GM21367 (cell line): ENCODE results near the gene KITLG.
"Not testable (repeated sequence)": the region's sequence is repeated elsewhere in the genome, so short reads cannot be mapped to it uniquely, and the experiment has no call there.

ENCODE experiments used
- ATAC-seq: cut with Tn5 transposase; IDR thresholded peaks from one replicate; pipeline ENCODE4 v1.9.1; 2021; ENCODE audit not compliant: unreplicated experiment

KITLG gene

DNA sequence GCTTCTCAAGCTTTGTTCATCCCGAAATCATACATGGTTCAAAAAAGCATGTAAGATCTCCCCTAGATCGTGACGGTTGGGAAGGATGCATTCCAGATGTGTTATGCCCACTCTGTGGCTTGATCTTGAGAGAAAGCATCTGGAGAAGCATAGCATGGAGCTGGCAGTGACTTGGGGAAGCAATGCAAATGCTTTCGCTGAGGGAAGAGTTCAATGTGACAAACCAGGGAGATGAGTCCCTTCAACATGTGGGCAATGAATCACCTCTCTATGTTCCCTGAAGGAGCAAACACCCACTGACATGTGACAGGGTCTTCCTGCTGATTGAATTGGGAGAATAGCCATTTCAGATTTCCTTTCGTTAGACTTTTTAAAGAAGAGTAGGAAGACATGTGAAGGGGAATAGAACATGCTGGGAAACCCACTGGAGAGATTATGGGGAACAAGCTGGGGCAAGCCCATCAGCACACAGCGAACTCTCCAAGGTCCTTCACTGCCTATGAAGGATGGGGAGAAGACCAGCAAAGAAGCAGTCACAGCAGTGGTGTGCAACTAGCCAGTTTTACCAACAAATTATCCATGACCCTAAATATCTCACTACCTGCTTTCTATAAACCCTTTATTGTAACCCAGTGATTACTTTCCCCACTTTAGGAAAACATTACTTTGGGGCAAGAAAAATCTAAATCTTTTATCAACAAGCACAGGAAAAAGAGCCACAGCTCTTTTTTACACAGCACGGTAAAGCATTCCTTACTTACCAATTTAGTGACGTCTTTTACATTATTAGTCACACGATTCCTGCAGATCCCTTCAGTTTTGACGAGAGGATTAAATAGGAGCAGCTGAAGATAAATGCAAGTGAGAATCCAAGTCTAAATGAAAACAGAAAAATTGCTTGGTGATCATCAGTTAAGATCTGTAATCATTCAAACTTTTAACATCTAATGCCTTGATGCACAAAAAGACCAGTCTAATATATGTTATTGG, 35.0 kb downstream of the KITLG start:
- no peak for ATAC-seq

DNA sequence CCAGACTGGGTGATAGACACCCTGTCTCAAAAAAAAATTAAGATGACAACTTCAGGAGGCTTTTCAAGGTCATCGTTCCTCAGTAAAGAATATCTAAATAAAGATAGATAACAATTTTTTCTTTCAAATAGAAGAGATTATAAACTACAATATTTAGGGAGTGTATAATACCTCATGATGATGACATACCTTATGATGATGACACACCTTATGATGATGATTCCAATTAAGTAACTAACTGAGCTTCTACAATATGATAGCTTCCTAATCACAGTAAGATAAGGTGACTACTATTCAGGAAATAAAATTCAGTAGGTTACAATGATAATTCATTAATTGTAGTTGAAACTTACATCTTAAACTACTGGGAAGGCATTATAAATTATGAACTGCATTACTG, 40.4 kb downstream of the KITLG start:
- no peak for ATAC-seq

DNA sequence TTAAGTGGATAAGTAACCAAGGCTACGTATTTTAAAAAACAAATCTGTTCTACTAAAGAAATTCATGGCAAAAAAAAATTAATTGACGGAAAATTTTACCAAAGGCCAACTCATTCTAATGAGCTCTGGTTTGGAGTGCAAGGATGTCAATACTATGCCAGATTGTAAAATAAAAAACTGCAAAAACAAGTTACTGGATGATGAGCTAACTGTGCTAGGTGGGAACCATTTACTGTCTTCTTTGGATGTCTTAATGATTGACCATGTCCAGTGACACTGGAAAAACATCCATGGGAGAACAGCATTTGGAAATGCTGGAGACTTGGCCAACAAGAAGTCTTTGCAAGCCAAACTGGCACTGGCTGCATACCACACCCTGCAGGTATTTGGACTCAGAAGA, 41.6 kb downstream of the KITLG start:
- no peak for ATAC-seq

DNA sequence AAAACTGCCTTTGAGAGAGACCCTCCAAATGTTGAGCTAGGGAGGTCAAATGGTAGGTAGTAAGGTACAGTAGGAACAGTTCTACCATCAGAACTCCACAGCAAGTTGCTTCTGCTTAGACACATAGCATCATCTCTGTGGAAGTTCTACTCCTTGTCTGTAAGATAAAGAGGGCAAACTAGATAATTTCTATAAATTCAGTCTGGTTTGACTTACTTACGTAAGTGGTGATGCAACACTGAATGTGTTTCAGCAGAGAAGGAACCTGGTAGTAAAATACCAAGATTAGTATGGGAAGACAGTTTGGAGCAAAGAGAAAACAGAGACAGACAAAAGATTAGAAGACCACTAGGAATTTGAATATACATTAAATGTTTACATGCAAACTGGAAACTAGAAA, 42.0 kb downstream of the KITLG start:
- ATAC-seq = no peak

DNA sequence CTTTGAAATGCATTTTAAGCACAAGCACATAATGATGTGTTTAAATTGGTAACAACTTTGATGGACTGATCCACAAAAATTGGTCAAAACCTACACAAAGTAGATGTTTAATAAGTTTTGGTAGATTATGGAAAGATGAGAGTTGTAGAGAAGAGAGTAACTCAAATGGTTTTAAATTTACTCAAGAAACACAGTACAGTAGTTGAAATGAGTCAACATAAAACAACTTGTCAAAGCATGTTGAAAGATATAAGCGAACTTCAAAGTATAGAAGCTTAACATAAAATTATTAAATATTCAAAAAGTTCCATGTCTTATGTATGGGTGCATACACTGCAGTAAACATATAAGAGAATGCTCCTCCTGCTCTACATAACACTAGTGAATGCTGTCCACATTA, 49.4 kb downstream of the KITLG start:
- ATAC-seq = no peak

DNA sequence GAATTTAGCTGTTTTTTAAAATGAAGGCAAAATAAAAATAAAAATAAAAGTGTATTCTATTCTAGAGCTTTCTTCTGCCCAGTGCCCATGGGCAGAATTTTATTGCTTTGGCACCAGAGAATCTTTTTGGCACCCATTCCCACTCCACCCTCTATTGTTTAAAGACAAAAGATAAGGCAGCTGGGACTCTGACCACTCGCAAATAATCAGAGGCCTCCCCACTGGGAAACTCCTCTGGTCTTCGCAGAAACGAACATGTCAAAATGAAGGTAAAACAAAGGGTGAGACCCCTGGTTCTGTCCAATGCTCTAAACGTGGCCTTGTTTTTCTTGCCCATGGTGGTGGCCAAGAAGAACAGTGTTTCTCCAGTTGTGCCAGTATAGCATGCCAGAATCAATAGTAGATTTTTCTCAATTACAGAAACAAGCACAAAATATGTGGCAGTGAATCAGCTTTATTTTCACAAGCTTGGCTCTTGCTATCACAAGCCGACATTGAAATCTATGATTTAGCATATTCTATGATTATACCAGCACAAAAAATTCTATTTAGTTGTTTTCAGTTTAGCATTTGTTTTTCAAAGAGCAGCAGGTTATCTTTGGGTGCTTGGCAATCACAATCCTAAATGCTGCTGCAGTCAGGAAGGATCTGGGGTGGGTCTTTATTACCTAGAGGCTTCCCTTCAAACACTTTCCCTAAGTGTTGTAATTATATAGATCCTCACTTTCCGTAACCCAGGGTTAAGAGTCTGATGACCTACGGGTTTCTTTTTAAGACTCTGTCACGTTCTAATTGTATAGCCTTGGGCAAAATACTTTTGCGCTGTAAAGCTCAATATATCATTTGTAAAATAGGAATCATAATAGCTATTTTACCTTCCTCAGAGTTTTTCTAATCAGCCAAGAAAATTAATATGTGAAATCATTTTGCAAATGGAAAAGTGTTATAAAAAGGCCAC, 50.5 kb downstream of the KITLG start:
- ATAC-seq = no peak

DNA sequence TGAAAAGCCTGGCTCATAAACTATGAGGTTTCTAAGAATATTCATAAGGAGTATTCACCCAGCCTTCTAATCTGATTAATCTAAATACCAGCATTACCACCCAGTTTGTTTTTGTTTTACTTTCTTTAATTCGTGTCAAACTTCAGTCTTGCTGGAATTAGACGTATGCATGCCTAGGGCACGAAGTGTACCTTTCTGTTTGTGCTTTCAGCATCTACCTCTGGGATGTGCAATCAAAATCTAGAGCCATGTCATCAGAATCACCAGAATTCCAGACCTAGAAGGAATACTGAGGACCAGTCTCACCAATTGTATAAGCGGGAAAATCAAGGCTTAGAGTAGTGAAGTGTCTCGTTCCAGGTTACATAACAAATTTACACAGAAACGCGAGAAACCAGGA, 57.3 kb downstream of the KITLG start:
- no peak for ATAC-seq

DNA sequence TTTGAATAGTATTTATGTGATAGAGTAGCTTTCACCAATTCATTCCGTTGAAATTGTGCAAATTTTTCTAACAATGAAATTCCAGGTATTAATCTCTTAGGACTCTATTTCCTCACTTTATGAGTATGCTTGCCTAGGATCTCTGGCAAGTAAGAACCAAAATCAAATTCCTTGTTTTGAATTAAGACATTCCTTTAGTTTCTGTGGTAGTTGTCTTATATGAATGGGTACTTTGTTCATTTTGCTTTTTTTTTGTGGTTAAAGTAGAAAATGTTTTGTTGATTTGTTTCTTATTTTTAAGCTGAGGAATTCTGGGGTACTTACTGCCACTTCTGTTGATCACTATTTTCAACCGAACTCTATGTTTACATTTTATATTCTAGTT, 59.8 kb downstream of the KITLG start:
- ATAC-seq = no peak

DNA sequence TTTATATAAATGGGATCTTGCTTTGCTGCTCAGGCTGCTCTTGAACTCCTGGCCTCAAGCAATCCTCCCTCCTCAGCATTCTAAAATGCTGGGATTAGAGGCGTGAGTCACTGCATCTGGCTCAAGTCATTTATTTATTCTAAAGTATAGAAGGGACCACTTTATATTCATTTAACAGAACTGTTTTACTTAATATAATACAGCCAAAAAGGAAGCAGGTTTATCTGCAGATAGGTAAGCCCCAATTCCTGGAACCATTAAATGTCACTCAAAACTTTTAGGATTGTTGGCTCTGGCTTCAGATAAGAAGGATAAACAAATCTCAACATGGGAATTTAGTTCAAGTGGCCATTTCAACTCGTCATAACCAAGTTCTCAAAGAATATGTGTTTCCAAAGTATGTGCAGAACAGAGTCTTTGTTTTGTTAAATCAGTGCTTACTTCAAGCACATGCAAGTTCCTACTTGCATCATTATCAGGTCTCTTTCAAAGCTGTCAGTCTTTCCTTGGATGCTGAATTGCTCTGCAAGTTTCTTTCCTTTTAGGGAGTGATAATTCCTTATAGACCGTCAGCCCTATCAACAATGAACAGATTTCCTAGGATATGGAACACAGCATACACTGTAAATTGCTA, 60.4 kb downstream of the KITLG start:
- no peak for ATAC-seq

DNA sequence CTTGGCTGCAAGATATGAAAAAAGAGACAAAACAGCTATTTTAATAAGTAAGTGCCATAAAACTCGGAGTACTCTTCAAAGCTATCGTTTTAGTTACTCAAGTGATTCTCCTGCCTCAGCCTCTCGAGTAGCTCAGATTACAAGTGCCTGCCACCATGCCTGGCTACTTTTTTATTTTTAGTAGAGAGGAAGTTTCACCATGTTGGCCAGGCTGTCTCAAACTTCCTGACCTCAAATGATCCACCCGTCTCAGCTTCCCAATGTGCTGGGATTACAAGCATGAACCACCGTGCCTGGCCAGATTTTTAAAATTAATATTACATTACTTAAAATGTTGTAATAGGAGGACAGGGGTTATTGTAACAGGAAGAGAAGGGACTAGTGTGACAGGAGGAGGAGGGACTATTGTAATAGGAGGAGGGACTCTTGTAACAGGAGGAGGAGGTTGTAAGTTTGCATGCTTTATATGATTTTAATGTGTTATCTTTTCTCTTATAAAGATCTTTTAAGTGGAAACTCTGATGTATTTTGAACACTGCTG, 61.3 kb downstream of the KITLG start:
- no peak for ATAC-seq

DNA sequence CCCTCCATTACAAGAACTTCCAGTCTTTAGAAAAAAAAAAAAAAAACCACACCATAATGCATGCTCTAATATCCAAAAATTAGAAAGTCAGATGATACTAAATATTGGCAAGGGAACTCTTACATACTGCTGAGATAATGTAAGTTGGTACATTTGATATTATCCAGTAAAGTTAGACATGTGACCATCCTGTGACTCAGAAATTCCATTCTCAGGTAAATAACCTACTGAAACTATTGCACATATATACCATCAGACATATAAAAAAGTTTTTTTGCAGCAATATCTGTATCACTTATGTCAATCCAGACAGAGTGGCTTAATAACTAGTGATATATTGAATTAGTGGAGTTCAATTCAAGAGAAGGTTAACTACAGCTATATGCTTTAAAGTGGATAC, 63.5 kb downstream of the KITLG start:
- ATAC-seq = no peak

DNA sequence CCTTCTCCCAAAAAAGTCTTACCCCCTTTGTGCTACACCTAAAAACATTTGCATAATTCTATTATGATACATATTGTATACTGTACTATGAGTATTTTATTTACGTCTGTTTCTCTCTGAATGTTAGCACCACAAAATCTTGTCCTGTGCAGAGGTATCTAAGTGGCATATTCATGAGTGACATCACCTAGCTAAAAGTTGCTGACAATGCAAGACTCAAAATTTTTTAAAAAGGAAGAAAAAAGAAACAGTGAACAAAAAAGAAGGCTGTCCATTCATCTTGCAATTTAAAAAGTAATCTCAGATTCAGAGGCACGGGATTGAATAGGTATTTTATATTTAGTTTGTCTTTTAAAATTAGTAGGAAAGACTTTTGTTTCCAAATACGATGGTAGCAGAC, 69.4 kb downstream of the KITLG start:
- ATAC-seq = no peak

DNA sequence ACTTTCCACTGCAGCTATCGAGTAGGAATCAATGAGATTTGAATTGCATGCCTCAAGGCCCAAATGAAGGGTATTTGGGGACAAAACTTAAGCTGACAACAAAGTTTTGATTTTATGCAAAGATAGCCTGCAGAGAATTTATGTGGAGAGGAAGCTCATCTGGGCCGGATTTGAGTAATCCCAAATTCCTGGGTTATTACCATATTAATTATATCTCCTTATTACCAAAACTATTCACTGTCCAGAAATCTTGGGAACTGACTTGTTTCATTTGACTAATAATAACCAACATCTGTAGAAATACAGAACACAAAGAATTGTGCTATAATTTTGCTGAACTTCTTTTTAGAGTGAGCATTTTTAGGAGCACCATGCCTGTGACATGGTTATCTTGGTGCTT, 70.4 kb downstream of the KITLG start:
- ATAC-seq = no peak

DNA sequence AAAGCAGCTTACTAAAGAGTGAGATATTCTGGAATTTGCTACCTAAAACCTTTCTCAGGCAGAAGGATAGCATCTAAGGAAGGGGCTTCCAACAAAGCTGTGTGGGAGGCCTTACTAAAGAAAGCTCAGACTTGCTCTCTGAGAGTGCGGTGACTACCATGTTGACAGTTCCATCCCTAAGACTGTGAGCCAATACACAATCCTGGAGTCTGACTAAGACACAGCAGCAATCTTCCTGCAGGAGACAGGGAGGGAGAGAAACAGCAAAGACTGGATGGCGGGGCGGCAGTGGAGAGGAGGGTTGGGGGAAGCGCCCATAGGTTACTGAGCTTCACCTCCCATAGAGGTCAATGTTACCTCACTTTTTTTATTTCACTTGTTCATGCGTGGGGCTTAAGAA, 70.9 kb downstream of the KITLG start:
- no peak for ATAC-seq

DNA sequence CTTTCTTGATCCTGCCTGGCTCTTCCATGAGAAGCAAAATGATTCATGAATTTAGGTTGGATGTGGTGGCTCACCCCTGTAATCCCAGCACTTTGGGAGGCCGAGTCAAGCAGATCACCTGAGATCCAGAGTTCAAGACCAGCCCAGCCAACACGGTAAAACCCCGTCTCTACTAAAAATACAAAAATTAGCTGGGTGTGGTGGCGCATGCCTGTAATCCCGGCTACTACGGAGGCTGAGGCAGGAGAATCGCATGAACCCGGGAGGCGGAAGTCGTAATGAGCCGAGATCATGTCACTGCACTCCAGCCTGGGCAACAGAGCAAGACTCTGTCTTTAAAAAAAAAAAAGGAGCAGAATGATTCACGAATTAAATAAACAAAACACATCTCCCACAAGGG, 72.4 kb downstream of the KITLG start:
- ATAC-seq = not testable (repeated sequence)

DNA sequence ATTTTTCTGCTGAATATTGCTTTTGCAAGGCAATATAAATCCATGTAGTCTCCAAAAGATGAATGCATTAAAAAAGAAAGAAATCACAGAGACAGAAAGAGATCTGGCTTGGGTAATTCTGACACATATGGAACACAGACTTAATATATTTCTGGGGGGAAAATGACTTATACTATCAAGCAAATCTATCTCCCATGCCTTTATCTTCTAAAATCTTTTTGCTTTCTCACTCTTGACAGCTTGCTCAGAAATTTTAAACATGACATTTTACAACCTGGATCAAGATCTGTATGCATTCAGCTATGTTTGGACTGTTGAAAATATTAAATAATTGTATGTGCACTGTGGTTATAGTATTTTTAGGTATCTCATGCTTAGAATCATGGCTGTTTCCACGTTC, 73.0 kb downstream of the KITLG start:
- ATAC-seq = no peak

DNA sequence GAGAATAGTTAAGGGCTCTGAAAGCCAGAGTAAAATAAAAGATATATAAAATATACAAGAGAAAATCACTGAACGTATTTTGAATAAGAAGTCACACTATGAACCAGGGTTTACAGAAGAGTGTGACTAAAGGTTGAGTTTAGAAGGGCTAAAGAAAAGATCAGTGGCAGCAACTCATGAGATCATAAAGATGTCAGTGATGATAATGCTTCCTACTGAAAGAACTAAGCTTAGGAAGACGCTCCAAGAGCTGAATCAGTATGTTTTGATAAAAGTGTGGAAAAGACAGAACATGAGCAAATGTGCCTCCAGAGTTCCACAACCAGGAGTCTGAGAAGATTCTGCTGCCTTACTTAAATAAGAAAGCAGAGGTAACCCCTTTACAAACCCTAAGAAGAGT, 74.6 kb downstream of the KITLG start:
- no peak for ATAC-seq

DNA sequence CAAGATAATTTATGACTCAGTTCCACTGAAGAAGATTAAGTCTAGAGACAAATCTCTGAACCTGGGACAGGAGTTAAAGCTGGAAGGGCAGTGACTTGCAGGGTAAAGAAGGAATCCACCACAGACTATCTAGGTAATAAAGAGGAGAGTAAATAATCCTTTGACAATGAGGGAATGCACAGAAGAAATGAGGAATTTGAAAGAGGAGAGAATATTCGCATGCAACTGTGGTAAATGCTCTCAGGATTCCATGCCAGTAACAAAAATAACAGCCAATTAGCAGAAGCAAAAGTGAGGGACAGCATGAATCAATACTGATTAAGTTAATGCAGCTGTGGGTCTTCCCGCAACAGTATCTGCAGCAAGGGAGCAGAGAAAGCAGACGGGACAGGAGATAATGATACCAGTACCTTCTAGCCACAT, 77.0 kb downstream of the KITLG start:
- ATAC-seq = no peak

DNA sequence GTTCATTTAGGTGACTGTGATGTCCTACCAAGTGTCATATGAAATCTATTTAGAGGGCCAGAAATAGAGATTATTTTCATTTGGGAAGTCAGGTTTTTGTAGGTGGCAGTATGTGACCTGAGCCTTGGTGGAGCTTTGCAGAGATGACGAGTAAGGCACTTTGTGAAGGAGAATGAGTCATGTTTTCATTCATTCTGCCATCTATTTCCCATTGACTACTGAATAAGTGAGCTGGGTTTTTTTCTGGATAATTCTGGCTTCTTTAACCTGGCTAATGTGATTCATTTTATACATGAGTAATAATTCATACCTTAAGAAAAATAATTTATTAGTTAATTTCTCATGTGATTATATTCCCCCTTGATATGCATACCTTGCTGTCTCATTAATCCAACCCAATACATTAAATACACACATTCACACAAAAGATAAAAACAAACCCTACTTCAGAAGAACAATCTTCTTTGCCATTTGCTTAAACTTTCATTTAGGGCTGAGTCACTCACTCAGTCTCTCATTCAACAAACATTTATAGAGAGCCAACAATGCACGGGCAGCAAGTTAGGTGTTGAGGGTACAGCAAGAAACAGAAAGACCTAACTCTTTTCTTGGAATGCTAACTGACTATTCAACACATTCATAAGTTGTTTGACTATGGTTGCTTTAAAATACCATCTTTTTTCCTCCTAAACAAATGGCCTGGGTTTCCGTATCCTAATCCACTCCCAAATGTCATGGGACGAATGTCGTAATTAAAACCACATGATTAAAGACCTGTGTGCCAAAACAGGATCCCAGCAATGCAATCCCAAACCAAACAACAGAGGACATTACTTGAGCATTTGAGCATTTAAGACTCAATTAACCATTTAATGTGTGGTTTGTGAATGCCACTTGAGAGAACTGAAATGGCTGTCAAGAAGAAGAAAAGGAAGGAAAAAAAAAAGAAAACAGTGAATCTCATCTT, 78.0 kb downstream of the KITLG start:
- ATAC-seq = no peak

DNA sequence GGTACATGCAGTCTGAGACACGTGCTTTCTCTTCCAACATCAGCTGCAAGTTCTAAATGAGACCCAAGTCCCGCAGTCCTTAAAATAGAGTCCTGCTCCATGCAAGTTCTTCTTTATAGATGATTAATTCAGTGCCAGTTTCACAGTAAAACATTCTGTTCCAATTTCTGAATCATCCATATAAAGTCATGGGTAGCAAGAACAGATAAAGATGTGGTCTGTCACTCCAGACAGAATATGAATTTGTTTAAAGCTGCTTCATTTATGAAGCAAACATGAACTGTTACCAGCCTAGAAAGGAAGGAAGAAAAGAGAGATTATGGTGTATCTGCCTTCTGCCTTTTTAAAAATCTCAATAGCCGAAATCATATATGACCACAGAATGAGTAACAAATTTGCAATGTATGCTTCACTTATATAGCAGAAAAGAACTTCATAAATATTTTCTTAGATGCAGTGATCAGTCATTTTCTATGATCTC, 83.3 kb downstream of the KITLG start:
- no peak for ATAC-seq
